GM21526 (cell line): Measurements from ENCODE around the gene SINHCAF.
"Not testable (repeated sequence)": the region's sequence is repeated elsewhere in the genome, so short reads cannot be mapped to it uniquely, and the experiment has no call there.

Experiments
- ATAC-seq: cut with Tn5 transposase; IDR thresholded peaks from one replicate; pipeline ENCODE4 v1.9.1; 2021; ENCODE audit warnings: moderate library complexity; ENCODE audit not compliant: unreplicated experiment, low FRiP score

Gene SINHCAF

DNA sequence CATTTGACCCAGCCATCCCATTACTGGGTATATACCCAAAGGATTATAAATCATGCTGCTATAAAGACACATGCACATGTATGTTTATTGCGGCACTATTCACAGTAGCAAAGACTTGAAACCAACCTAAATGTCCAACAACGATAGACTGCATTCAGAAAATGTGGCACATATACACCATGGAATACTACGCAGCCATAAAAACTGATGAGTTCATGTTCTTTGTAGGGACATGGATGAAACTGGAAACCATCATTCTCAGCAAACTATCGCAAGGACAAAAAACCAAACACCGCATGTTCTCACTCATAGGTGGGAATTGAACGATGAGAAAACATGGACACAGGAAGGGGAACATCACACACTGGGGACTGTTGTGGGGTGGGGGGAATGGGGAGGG, 52.2 kb downstream of the SINHCAF start:
- not testable (repeated sequence) for ATAC-seq

DNA sequence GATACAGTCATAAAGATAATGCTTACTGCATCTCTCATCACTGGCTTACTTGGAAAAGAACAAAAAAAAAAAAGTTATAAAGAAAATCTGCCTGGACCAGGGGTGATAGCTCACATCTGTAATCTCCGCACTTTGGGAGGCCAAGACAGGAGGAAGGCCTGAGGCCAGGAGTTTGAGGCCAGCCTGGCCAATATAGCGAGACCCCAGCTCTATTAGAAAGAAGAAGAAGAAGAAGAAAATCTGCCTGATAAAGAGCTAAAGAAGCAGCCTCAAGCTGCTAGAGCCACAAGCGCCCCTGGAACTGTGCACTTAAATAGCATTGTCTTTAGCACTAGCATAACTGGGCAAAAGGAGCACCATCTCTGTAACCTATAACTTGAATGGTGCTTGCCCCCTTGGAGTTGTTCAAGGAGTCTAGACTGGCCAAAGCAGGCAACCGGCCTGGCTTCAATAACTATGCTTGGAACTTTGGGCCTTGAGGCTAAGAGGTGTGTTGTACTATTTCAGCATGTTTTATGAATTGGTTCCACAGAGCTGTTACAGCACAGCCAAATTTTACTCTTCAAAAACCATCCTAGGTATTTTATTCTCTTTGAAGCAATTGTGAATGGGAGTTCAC, 53.2 kb downstream of the SINHCAF start:
- no peak for ATAC-seq

DNA sequence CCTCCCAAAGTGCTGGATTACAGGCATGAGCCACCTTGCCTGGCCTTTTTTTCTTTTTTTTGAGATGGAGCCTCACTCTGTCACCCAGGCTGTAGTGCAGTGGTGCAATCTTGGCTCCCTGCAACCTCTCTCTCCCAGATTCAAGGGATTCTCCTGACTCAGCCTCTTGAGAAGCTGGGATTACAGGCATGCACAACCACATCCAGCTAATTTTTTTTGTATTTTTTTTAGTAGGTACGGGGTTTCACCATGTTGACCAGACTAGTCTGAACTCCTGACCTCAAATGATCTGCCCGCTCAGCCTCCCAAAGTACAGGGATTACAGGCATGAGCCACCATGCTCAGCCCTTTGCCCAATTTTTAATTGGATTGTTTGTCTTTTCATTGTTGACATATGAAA, 58.0 kb downstream of the SINHCAF start:
- no peak for ATAC-seq

DNA sequence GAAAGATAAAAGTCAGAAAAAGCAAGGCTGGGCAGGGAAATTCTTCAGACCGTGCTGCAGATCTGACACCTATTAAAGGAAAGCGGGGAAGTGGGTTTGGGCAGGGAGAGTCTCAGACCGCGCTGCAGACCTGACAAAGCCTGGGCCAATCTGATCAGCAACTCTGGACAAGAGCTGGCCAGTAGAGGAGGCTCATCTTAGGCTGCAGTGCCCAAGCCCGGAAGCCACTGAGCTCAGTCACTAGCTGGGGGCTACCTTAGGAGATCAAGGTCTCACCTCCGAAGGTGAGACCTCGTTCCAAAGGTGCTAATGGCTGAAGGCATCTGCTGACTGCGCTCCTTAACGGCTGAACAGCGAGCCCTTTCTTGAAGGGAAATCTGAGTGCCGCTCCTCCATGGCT, 60.2 kb downstream of the SINHCAF start:
- ATAC-seq, result no peak

DNA sequence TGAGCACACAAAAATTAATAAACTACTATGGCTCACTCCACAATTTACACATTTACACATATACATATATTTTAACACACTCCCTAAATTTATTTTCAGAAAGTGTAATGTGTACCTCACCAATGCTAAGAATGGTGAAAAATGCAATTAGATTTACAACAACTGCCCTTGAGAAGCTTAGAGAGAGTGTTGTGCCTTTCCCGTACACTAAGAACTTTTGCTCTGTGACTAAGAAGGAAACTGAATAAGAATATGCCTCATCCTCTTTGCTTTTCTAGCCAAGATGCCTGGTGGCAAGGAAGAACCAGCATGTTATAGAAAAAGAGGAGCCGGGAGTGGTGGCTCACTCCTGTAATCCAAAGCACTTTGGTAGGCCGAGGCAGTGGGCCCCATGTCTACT, 62.3 kb downstream of the SINHCAF start:
- ATAC-seq, result no peak

DNA sequence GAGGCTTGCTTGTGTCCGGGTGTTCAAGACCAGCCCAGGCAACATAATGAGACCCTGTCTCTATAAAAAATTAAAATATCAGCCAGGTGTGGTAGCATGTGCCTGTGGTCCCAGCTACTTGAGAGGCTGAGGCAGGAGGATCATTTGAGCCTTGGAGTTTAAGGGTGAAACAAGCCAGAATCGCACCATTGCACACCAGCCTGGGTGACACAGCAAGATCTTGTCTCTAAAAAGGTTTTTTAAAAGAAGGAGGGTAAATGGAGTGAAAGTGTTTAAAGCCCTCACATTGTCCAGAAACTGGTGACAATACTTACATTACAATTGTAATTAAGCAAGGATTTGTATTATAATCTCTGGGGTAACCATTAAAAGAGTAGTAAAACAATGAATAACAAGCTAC, 64.2 kb downstream of the SINHCAF start:
- ATAC-seq, result no peak

DNA sequence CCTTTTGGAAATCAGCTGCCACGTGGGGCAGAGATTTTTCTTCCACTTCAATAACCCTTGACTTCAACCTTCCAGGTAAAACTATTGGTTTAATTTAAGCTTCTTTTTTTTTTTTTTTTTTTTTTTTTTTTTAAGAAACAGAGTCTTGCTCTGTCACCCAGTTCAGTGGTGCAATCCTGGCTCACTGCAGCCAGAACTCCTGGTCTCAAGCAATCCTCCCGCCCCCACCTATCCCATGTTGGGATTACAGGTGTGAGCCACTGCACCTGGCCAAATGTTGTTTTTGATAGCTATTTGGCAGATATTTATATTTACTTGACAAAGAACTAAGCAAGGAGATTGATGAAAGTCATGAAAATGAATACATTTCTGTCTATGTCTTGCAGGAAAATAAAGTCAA, 65.1 kb downstream of the SINHCAF start:
- ATAC-seq, result no peak

DNA sequence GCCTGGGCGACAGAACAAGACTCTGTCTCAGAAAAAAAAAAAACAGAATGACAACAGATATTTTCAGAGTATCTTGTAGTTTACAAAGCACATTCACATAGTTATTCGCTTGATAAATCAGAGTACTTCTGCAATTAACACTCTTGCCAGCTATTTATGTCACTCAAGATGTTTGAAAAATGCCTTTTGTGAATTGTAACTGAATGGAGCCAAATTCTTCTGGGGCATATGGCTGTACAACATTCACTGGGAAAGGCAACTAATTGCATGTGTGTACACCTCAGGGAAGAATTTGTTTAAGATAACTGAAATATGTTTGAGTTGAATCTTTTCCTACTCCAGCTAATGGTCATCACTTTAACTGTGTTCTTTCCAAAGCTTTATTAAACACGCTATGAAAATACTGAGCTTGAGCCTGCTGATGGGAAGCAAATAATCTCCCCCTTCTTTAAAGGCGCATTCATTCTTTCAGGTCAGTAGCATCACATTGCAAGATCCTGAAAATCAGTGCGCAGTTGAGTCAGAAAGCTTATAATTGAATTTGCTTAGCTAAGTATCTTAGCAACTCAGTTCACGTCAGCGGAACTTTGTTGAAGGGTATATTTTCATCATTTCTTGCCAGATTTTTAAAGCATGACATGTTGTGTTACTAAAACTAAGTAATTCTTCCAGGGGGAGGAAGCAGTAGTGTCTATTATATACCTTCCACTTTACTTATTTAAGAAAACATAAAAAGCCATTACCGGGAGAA, 66.6 kb downstream of the SINHCAF start:
- ATAC-seq, result no peak

DNA sequence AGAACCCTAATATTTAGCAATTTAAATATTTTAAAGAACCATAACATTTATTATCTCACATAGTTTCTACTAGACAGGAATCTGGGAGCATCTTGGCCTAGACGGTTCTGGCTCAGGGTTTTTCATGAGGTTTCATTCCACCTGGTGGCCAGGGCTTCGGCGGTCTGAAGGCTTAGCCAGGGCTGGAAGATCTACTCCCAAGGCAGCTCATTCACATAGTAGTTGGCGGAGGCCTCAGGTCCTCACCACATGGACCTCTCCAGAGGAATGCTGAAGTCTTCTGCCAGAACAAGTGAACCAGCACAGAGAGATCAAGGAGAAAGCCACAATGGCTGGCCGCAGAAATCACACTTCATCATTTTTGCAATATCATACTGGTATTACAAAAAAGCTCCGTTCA, 68.2 kb downstream of the SINHCAF start:
- no peak for ATAC-seq

DNA sequence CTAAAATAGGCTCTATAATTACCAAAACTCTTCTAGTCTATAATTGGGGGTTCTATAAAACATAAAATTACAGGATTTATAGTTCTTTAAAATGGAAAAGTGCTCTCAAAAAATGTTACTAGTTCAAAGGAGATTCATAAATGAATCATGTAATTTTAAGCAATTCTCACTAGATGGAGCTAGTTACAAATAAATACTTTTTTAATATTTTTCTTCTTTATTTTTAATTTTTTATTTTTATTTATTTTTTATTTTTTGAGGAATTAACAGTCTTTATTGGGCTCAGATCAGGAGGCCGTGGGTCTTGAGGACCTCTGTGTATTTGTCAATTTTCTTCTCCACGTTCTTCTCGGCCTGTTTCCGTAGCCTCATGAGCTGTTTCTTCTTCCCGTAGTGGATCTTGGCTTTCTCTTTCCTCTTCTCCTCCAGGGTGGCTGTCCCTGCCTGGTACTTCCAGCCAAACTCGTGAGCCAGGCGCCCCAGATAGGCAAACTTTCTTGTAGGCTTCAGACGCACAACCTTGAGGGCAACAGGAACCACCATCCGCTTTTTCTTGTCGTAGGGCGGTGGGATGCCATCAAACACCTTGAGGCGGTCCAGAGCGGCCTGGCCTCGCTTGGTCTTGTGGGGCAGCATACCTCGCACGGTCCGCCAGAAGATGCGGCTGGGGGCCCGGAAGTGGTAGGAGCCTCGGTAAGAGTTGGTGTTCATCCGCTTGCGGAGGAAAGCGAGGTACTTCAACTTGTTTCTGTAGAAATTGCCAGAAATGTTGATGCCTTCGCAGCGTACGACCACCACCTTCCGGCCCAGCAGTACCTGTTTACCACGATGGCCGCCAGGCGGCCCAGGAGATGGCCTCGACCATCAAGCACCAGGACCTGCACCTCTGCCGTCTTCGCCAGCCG, 74.0 kb downstream of the SINHCAF start:
- not testable (repeated sequence) for ATAC-seq

DNA sequence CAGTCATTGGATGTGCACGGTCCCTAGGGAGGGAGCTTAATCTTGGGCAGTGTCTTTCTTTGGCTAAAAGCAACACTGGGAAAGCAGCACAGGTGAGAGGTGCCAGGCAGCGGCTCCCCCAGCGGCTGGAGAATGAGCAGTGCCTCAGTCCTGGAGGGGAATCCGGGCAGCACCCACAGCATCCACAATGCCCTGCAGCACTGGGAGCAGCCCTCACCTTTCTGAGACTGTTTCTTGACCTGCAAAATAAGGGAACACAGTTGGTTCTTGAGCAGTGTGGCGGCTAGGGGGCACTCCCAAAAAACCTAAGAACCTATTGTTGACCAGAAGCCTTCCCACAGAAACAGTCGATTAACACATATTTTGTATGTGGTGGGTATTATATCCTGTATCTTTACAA, 75.8 kb downstream of the SINHCAF start:
- no peak for ATAC-seq

DNA sequence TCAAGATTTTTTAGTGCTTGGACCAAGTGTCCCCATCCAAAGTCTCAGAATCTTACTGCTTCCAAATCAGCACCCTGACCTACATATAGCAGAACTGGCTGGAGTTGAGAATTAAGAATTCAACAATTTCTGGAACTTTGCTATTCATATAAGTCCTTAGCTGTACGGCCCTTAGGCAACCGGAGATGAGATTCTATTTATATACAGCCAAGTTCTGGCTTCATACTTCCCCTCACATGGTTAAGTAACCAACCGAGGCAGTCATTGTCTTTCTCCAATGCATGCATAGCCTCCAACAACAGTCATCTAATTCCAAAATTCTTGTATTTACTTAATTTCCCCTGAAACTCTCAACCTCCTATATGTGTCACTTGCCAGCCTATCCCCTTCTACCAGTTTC, 76.6 kb downstream of the SINHCAF start:
- no peak for ATAC-seq

DNA sequence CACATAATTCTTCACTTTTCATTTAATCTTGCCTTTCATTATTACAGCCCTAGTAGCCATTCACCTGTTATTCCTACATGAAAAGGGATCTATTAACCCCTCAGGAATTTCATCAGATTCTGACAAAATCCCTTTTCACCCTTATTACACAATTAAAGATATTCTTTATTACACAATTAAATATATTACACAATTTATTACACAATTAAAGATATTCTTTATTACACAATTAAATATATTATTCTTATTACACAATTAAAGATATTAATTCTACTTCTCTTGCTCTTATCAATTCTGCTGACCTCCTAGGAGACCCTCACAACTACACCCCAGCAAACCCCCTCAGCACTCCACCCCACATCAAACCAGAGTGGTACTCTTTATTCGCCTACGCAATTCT, 77.1 kb downstream of the SINHCAF start:
- no peak for ATAC-seq

DNA sequence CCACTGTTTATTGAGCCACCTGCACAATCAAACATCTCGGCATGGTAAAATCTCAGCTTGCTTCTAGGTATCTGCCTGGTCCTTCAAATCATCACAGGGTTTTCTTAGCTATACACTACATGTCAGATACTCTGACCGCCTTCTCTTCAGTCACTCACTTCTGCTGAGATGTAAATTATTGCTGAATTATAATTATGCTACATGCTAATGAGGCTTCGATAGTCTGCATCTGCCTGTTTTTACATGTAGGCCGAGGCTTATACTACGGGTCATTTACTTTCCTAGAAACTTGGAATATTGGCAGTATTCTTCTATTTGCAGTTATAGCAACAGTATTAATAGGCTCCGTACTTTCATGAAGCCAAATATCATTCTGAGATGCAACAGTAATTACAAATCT, 77.6 kb downstream of the SINHCAF start:
- ATAC-seq, result no peak

DNA sequence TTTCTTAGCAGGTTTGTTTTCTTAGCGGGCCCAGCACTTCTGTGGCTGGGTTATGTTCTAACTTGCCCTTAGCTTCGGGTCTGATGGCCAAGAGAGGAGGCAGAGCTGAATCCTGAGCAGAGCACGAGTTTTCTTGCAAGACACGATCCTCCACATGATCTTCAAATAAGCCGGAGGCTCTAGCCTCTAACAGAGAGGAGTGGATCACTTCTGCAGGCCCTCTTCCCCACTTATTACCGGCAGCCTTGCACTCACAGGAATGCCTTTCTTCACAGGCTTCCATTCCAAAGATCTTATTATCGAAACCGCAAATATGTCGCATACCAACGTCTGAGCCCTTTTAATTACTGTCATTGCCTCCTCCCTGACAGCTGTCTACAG, 79.5 kb downstream of the SINHCAF start:
- no peak for ATAC-seq

DNA sequence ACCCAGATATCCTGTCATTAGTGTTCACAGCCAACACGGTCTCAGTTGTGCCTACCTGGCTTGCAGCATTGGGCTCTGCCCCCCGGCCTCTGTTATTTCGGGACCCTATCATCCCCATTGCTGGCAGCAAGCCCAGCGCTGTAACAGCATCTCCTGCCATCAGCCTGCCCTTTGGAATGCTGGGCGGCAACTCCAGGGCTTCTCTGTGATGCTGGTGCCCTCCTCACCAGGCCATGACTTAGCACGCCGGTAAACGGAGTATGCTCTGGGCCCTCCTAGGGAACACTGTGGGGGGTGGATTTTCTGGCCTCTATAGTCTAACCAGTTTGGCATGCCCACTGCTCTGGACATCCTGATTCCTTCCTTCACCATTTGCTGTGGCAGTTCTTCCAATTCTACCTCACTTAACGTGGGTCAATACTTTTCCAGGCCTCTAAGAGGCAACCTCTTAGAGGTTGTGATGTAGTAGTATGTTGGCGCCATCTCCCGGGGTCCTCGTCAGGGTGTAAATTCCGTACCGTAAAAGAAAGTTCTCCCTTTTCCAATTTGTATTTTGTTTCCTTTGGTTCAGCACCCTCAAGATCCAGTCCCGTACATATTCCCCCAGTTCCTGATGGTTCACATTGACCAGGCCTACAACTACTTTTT, 80.0 kb downstream of the SINHCAF start:
- ATAC-seq, result no peak

DNA sequence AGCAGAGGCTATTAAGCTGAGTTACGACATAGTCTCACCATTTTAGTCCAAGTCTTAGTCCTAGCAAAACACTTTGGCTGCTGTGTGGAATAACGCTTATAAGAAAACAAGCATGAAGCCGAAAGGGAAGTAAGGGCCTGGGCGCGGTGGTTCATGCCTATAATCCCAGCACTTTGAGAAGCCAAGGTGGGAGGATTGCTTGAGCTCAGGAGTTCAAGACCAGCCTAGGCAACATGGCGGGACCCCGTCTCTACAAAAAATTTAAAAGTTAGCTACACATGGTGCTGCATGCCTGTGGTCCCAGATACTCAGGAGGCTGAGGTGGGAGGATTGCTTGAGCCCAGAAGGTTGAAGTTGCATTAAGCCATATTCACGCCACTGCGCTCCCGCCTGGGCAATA, 83.5 kb downstream of the SINHCAF start:
- ATAC-seq, result not testable (repeated sequence)

DNA sequence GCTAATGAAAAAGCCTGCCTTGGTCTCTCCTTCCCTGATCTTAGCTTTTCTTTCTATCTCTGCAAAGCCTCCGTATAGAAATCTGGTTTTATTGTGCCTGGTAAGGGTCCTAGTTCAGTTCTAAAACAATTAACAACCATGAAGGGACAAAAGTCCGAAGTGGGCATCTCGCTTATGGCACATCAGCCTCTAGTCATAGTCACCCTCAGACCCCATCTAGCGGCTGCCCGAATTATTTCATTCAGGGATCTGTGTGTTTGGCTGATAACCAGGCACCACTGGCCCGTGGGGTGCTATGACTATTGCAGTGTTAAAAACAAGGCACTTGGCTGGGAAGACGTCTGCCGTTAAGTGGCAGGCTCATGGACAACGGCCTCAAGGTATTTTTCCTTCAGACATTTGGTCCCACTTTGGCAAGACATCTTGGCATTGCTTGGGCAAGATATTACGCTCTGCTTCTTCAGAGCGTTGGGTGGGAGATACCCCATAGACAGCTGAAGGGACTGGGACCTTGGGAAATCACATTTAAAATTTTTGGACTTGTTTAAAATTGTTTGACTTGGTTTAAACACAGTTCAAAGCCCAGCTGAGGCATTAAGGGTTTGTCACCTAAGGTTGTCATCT, 87.1 kb downstream of the SINHCAF start:
- ATAC-seq, result peak; percentile 68

DNA sequence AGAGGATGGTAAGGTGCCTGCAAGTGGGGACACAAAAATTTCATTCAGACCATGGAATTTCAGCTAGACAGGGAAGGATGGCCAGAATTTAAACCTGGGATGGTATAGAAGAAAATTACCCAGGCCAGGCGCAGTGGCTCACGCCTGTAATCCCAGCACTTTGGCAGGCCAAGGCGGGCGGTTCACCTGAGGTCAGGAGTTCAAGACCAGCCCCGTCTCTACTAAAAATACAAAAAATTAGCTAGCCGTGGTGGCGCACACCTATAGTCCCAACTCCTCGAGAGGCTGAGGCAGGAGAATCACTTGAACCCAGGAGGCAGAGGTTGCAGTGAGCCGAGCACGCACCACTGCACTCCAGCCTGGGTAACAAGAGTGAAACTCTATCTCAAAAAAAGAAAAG, 87.6 kb downstream of the SINHCAF start:
- ATAC-seq, result peak; percentile 28

DNA sequence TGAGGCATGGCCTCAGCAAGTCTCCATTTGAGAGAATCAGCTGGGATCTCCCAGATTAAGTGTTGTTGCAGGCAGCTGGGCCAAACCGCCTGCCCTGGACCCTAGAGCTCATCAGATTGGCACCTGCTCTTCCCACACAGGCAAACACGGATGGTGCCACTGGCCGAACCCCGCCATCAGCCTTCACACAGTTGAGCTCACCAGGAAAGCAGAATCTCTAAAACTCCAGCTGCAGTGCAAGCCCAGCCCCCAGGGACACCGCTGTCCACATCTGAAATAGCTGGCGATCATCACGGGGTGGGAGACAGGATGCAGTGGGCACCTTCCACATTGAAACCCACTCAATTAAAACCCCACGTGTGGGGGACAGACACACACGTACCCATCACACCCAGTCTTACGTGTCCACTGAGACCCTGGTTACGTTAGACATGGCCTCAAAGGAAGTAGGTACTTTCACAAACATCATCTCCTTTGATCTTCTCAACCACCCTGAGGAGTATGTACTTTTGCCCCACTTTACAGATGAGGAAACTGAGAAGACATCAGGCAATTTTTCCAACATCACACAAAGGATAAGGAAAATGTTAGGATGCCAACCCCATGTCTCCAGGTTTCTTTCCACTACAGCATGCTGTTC, 88.8 kb downstream of the SINHCAF start:
- ATAC-seq, result no peak
